ENCODE data around the gene ATP2B1. TPM values are rescaled to one million over a fixed set of nuclear protein-coding genes. Genes with fewer than 3 reads are reported as not detected.

Gene ATP2B1
- total RNA-seq, 4 donors from 2014 or later = 31.8 to 97.3 (median 74.5) TPM

GRCh38 chr12:89642959-89643358 lies 65.7 kb downstream of the ATP2B1 start:
- TF ChIP-seq POLR2AphosphoS5 (IDR thresholded peaks at IDR 0.05) (no peak), POLR2A (IDR thresholded peaks at IDR 0.05) (no peak), EP300 (IDR thresholded peaks at IDR 0.05) (no peak)
- TF ChIP-seq, protein P1, sequence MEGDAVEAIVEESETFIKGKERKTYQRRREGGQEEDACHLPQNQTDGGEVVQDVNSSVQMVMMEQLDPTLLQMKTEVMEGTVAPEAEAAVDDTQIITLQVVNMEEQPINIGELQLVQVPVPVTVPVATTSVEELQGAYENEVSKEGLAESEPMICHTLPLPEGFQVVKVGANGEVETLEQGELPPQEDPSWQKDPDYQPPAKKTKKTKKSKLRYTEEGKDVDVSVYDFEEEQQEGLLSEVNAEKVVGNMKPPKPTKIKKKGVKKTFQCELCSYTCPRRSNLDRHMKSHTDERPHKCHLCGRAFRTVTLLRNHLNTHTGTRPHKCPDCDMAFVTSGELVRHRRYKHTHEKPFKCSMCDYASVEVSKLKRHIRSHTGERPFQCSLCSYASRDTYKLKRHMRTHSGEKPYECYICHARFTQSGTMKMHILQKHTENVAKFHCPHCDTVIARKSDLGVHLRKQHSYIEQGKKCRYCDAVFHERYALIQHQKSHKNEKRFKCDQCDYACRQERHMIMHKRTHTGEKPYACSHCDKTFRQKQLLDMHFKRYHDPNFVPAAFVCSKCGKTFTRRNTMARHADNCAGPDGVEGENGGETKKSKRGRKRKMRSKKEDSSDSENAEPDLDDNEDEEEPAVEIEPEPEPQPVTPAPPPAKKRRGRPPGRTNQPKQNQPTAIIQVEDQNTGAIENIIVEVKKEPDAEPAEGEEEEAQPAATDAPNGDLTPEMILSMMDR (IDR thresholded peaks at IDR 0.05) = no peak
- WGBS = 90% methylated on average over 5 of the region's 5 CpGs
- H3K4me3 ChIP-seq = no peak overlapping the region

DNA sequence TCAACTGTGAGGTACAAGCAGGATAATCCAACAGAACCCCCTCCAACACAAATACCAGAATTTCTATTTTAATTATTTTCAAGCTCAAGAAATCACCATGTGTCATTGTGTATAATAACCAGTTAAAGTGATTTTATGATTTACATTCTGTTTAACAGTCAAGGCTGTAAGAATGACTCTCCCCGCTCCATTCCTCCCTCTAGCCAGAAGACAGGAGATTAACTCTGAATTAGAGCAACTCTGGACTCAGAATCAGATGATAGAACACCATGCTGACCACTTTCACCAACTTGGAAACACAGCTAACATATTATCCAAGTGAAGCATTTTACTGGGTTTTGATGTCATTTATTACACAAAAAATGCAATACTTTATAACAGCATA lies 71.9 kb downstream of the ATP2B1 start:
- Histone ChIP-seq H3K9me3 (no peaks in the 10 kb centered on the region), H3K36me3 (peaks cover 19% of the 10 kb centered on the region), H3K4me3 (no peak overlapping the region), H3K4me1 (no peaks in the 10 kb centered on the region), H3K27me3 (no peaks in the 10 kb centered on the region), H3K27ac (no peak overlapping the region)
- 94% methylated on average over 1 of the region's 1 CpG for WGBS
- no peak for DNase-seq (ENCODE audit: low spot score in 2 of 2)
- TF ChIP-seq POLR2A (IDR thresholded peaks at IDR 0.05) = no peak
- TF ChIP-seq POLR2AphosphoS5 (IDR thresholded peaks at IDR 0.05) = no peak
- TF ChIP-seq EP300 (IDR thresholded peaks at IDR 0.05) = no peak
- TF ChIP-seq, protein P1 (IDR thresholded peaks at IDR 0.05) = no peak

More at GRCh38 chr12:89642959-89643358, 65.7 kb downstream of the ATP2B1 start:
- no peaks in the 10 kb centered on the region for H3K27me3 ChIP-seq
- H3K27ac ChIP-seq = no peak overlapping the region
- H3K36me3 ChIP-seq = peaks cover 10% of the 10 kb centered on the region
- peaks cover 3% of the 10 kb centered on the region for H3K4me1 ChIP-seq
- no peaks in the 10 kb centered on the region for H3K9me3 ChIP-seq
- no peak for DNase-seq (ENCODE audit: low spot score in 2 of 2)

- Histone ChIP-seq H3K4me3 (no peak overlapping the region), H3K4me1 (no peaks in the 10 kb centered on the region), H3K36me3 (peaks cover 18% of the 10 kb centered on the region), H3K9me3 (no peaks in the 10 kb centered on the region), H3K27me3 (no peaks in the 10 kb centered on the region), H3K27ac (no peak overlapping the region)
- WGBS = 94% methylated on average over 5 of the region's 5 CpGs
- DNase-seq (ENCODE audit: low spot score in 2 of 2) = no peak
- TF ChIP-seq POLR2AphosphoS5 (IDR thresholded peaks at IDR 0.05) (no peak), EP300 (IDR thresholded peaks at IDR 0.05) (no peak), POLR2A (IDR thresholded peaks at IDR 0.05) (no peak)
- TF ChIP-seq, protein P1 (IDR thresholded peaks at IDR 0.05) = no peak
These were observed 72.4 kb downstream of the ATP2B1 start for GRCh38 chr12:89636052-89636775.

- Histone ChIP-seq H3K9me3 (no peaks in the 10 kb centered on the region), H3K4me3 (no peak overlapping the region), H3K27ac (no peak overlapping the region), H3K4me1 (no peaks in the 10 kb centered on the region), H3K27me3 (no peaks in the 10 kb centered on the region), H3K36me3 (peaks cover 29% of the 10 kb centered on the region)
- TF ChIP-seq, protein P1 (IDR thresholded peaks at IDR 0.05) = no peak
- TF ChIP-seq EP300 (IDR thresholded peaks at IDR 0.05) = no peak
- TF ChIP-seq POLR2A (IDR thresholded peaks at IDR 0.05) = no peak
- no peak for TF ChIP-seq POLR2AphosphoS5 (IDR thresholded peaks at IDR 0.05)
- WGBS = 98% methylated on average over 3 of the region's 3 CpGs
- no peak for DNase-seq (ENCODE audit: low spot score in 2 of 2)
These were observed 74.1 kb downstream of the ATP2B1 start for GRCh38 chr12:89634508-89634907.

GRCh38 chr12:89632778-89633177 lies 75.9 kb downstream of the ATP2B1 start:
- TF ChIP-seq, protein P1 (IDR thresholded peaks at IDR 0.05) = no peak
- no peak for TF ChIP-seq EP300 (IDR thresholded peaks at IDR 0.05)
- no peak for TF ChIP-seq POLR2A (IDR thresholded peaks at IDR 0.05)
- no peak for TF ChIP-seq POLR2AphosphoS5 (IDR thresholded peaks at IDR 0.05)
- 95% methylated on average over 1 of the region's 1 CpG for WGBS
- no peak overlapping the region for H3K4me3 ChIP-seq

More at GRCh38 chr12:89632778-89633177, 75.9 kb downstream of the ATP2B1 start:
- Histone ChIP-seq H3K4me1 (no peaks in the 10 kb centered on the region), H3K27ac (no peak overlapping the region), H3K9me3 (no peaks in the 10 kb centered on the region), H3K36me3 (peaks cover 41% of the 10 kb centered on the region), H3K27me3 (no peaks in the 10 kb centered on the region)
- DNase-seq (ENCODE audit: low spot score in 2 of 2) = no peak

All from suprapubic skin (tissue), 4 donors.